Neutrophil (primary cell): ENCODE results near the gene PAX2.

ENCODE experiments used
- H3K27ac ChIP-seq: fragments of 200-600 bp; sonication (generic); 2 replicates; pipeline ENCODE4 v1.5.1; 2016; ENCODE audit warnings: mild to moderate bottlenecking, moderate library complexity
- H3K27me3 ChIP-seq: fragments of 200-600 bp; sonication (generic); 2 replicates; pipeline ENCODE4 v1.6.0; 2016; ENCODE audit warnings: mild to moderate bottlenecking
- H3K36me3 ChIP-seq: fragments of 200-600 bp; sonication (generic); 2 replicates; pipeline ENCODE4 v1.5.1; 2017
- H3K4me1 ChIP-seq, 2 experiments: fragments of 200-600 bp in 1 of 2; sonication (generic) in 1 of 2; 1 replicate in 1 of 2; 2 replicates in 1 of 2; pipeline versions ENCODE4 v1.5.1 to v1.6.1; 2013 to 2016; ENCODE audit warnings: low read depth in 1 of 2, low read length in 1 of 2, mild to moderate bottlenecking in 1 of 2, moderate library complexity in 1 of 2; ENCODE audit not compliant: control insufficient read depth in 1 of 2, insufficient read depth in 1 of 2
- H3K4me3 ChIP-seq, 2 experiments: fragments of 200-600 bp in 1 of 2; sonication (generic) in 1 of 2; 1 replicate in 1 of 2; 2 replicates in 1 of 2; pipeline ENCODE4 v1.5.1; 2013 to 2016; ENCODE audit warnings: low read depth in 1 of 2, low read length in 1 of 2, mild to moderate bottlenecking in 1 of 2, moderate library complexity in 1 of 2
- H3K9me3 ChIP-seq: fragments of 200-600 bp; sonication (generic); 2 replicates; pipeline ENCODE4 v1.5.1; 2016
- TF ChIP-seq, protein P1 (sequence below): fragments of 200-600 bp; sonication (generic); IDR thresholded peaks from 2 replicates; pipeline ENCODE4 v1.5.1; 2016; ENCODE audit warnings: antibody characterized with exemption

PAX2 gene

DNA sequence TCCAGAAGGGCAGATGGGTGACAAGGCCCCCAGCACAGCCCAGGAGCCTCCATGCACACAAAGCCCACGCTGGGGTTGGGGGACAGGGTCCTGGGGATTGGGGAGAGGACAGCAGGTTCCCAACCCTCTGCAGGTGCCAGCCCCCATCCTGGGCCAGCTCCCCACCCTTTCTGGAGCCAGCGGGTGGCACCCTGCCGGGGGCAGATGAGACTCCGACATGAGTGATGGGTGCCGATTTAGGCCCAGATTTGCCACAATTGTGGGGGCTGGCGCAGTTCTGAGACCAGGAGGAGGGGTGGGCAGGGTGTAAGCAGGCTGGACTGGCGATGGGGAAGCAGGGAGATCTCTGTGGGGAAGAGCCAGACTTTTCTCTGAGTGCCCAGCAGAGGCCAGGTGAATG lies 118.1 kb downstream of the PAX2 start:
- Histone ChIP-seq H3K4me3 (no peak overlapping the region), H3K9me3 (no peaks in the 10 kb centered on the region), H3K36me3 (no peaks in the 10 kb centered on the region), H3K4me1 (no peaks in the 10 kb centered on the region), H3K27ac (no peak overlapping the region), H3K27me3 (peaks cover 97% of the 10 kb centered on the region)
- TF ChIP-seq, protein P1, sequence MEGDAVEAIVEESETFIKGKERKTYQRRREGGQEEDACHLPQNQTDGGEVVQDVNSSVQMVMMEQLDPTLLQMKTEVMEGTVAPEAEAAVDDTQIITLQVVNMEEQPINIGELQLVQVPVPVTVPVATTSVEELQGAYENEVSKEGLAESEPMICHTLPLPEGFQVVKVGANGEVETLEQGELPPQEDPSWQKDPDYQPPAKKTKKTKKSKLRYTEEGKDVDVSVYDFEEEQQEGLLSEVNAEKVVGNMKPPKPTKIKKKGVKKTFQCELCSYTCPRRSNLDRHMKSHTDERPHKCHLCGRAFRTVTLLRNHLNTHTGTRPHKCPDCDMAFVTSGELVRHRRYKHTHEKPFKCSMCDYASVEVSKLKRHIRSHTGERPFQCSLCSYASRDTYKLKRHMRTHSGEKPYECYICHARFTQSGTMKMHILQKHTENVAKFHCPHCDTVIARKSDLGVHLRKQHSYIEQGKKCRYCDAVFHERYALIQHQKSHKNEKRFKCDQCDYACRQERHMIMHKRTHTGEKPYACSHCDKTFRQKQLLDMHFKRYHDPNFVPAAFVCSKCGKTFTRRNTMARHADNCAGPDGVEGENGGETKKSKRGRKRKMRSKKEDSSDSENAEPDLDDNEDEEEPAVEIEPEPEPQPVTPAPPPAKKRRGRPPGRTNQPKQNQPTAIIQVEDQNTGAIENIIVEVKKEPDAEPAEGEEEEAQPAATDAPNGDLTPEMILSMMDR = no peak

DNA sequence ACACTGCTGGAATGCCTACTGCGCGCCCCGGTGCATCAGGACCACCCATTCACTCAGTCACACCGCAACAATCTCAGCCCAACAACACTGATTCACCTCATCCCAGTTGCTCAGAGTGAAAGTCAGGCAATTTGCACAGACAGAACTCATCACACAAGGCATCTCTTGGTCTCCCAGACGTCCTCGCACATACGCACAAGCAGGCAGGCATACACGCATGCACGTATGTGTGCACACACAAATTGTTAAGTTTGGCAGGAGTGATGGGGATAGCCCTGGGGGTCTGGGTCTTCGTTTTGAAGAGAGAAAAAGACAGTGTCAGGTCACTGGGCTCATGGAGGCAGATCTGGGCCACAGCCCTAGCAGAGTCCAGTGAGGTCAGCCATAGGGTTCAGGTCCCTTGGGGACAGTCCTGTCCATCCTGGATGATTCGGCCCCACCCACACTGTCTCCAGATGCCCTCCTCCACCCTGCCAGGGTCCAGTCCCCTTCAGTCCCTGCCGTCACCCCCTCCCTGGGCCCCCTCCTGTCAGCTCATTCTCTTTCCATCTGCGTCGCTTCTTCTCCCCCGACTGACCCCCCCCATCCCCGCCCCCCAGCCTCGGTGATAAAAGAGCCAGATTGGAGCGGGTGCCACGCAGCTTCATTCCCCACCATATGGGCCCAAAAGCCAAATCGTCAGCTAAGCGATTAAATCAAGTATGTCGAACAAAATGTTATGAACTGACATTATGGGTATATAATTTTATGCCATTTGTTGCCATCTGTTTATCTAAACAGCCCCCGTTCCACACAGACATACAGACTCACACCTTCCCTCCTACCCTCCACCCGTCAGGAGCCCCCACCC lies 118.9 kb downstream of the PAX2 start:
- Histone ChIP-seq H3K9me3 (no peaks in the 10 kb centered on the region), H3K4me1 (no peaks in the 10 kb centered on the region), H3K27me3 (peaks cover 97% of the 10 kb centered on the region), H3K27ac (no peak overlapping the region), H3K36me3 (no peaks in the 10 kb centered on the region), H3K4me3 (no peak overlapping the region)
- TF ChIP-seq, protein P1 = no peak

DNA sequence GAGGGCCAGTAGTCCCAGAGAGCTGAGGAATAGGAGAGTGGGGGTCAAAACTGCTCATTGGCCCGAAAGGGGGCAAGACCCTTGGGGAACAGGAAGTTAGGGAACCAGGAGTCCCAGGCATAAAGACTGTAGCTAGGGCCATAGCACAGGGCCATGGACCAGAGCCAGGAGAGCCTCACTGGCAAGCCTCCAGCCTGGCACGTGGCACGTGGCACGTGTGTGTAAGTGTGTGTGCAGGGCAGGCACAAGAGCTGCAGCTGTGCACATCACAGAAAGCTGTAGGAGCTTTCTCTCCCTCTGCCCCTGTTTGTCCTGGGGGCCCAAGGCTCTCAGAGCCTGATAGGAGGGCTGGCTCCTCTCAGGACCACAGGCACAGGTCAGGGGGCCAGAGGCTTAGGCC lies 119.6 kb downstream of the PAX2 start:
- Histone ChIP-seq H3K27ac (no peak overlapping the region), H3K27me3 (peaks cover 96% of the 10 kb centered on the region), H3K36me3 (no peaks in the 10 kb centered on the region), H3K9me3 (no peaks in the 10 kb centered on the region), H3K4me1 (no peaks in the 10 kb centered on the region), H3K4me3 (no peak overlapping the region)
- TF ChIP-seq, protein P1 = no peak

DNA sequence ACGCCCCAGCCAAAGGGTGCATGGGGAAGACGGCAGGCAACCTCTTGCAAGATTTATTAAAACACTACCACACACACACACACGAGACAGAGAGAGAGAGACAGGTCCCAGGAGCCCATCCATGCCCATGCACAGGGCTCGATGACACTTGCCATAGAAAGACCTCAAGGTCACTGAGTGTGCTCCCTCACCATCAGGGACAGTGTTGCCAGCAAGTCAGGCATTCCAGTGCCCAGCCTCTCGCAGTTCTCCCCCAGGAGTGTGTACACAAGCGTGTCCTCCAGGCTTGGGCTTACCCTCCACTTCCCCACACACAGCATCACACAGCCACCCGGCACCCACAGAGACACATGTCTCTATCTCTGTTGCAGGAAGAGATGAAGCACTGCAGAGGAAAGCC lies 120.6 kb downstream of the PAX2 start:
- Histone ChIP-seq H3K27me3 (peaks cover 86% of the 10 kb centered on the region), H3K27ac (no peak overlapping the region), H3K4me3 (no peak overlapping the region), H3K9me3 (no peaks in the 10 kb centered on the region), H3K36me3 (no peaks in the 10 kb centered on the region), H3K4me1 (no peaks in the 10 kb centered on the region)
- TF ChIP-seq, protein P1 = no peak

DNA sequence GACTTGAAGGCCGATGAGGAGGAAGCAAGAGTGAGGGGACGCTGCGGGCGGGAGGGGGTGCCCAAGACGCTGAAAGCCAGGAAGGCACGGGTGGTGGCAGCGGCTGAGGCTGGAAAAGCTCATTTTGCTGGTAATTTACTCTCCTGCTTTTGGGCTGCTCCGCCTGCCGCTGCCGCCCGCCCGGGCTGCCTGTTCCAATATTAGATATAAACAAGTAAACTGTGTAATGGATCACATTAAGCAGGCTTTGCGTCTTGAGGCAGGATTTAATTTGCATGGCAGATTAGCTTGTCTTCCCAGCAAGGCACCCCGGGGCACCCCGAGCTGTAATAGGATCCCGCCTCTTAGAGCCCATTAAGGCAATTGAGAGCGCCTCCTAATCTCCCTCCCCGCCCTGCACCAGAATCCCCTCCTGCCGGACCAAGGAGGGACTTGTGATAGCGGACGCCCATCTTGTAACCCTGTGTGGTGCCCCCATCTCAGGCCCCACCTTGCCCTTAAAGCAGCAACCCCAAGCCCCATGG lies 121.3 kb downstream of the PAX2 start:
- Histone ChIP-seq H3K27me3 (peaks cover 80% of the 10 kb centered on the region), H3K36me3 (no peaks in the 10 kb centered on the region), H3K4me3 (no peak overlapping the region), H3K9me3 (no peaks in the 10 kb centered on the region), H3K27ac (no peak overlapping the region), H3K4me1 (no peaks in the 10 kb centered on the region)
- TF ChIP-seq, protein P1 = no peak
